Activated naive CD4-positive, alpha-beta T cell treated with anti-CD3 and anti-CD28 coated beads for 36 hours (primary cell): ENCODE measurements around the gene ARHGEF10L. TPM values are rescaled to one million over a fixed set of nuclear protein-coding genes. Genes with fewer than 3 reads are reported as not detected.

Source experiments
- CTCF ChIA-PET: fragments of 350-600 bp; sonication (Branson Sonifier 250); formaldehyde crosslinking; loops from one replicate; lab custom pipeline; 2021; ENCODE audit warnings: antibody characterized with exemption; lab: Charles Lee
- DNase-seq: peaks from one replicate; pipeline ENCODE4 v3.0.0-alpha.2; 2020
- H3K27ac Mint-ChIP-seq: one replicate; pipeline ENCODE4 v1.8.0; 2021; ENCODE audit warnings: mild to moderate bottlenecking, mixed read lengths
- H3K27me3 Mint-ChIP-seq: one replicate; pipeline ENCODE4 v1.8.0; 2021; ENCODE audit warnings: low read depth, mixed read lengths
- H3K36me3 Mint-ChIP-seq: one replicate; pipeline ENCODE4 v1.8.0; 2021; ENCODE audit warnings: low read depth, mixed read lengths
- H3K4me1 Mint-ChIP-seq: one replicate; pipeline ENCODE4 v1.8.0; 2021; ENCODE audit warnings: low read depth, mixed read lengths
- H3K4me3 Mint-ChIP-seq: one replicate; pipeline ENCODE4 v1.8.0; 2021; ENCODE audit warnings: mild to moderate bottlenecking, moderate library complexity, mixed read lengths
- H3K9me3 Mint-ChIP-seq: one replicate; pipeline ENCODE4 v1.8.0; 2021; ENCODE audit warnings: mixed read lengths
- intact Hi-C: fragments of 100-400 bp; cut with micrococcal nuclease; formaldehyde crosslinking; loops from one replicate; pipeline ENCODE4 v1.15.1; 2023
- total RNA-seq, 2 experiments: library from RNA; stranded (reverse); gene quantifications; one replicate each; pipeline ENCODE4 v1.2.3, GENCODE V29; 2021

The ARHGEF10L gene
- total RNA-seq, 2 experiments from 2014 or later, result not detected

DNA sequence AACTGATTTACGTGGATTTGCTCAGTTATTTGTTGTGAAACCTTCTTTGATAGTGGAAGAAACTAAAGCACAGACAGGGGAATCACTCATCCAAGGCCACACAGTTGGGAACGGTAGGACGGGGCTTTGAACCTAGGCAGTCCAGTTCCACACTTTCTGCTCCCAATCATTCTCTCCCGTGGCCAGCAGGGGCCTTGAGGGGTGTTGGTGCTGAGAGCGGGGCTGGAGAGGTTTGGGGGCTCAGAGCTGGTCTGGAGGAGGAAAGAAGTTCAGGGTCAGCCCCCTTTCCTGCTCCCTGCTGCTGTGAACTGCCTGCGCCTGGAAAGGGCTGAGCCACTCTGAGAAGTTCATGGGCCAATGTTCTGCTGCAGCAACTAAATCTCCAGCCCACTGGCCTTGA lies 184.2 kb downstream of the ARHGEF10L start:
- Mint-ChIP-seq H3K27me3 (peaks cover 5% of the 10 kb centered on the region), H3K9me3 (no peaks in the 10 kb centered on the region), H3K4me1 (no peaks in the 10 kb centered on the region), H3K4me3 (no peak overlapping the region), H3K36me3 (no peaks in the 10 kb centered on the region), H3K27ac (no peak overlapping the region)
- CTCF ChIA-PET, result no interaction called here
- intact Hi-C loops, result no loop called here
- DNase-seq, result no peak

DNA sequence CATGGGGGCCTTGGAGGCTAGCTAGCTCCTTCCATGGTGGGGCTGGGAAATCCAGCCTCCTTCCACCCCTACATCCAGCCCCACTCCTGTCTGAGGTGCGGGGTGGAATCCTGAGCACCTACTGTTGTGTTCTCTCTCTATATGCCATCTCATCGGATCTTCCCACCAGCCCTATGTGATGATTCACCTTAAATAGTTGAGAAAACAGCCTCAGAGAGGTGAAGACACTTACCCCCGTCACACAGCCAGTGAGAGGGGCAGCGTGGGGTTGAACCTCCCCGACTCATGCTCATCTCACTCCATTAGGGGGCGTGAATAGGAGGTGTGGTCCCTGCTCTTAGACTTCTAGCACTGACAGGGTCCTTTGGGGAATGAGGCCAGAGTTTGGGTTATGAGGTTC lies 184.7 kb downstream of the ARHGEF10L start:
- DNase-seq, result no peak
- CTCF ChIA-PET, result interaction anchor here (0.6 kb wide), 1 partner anchor 158 kb away, joined by 3 read pairs; no protein-coding TSS in a partner anchor
- Mint-ChIP-seq H3K27me3 (peaks cover 5% of the 10 kb centered on the region), H3K9me3 (peaks cover 1% of the 10 kb centered on the region), H3K36me3 (no peaks in the 10 kb centered on the region), H3K4me1 (no peaks in the 10 kb centered on the region), H3K27ac (no peak overlapping the region), H3K4me3 (no peak overlapping the region)
- intact Hi-C loops, result no loop called here

DNA sequence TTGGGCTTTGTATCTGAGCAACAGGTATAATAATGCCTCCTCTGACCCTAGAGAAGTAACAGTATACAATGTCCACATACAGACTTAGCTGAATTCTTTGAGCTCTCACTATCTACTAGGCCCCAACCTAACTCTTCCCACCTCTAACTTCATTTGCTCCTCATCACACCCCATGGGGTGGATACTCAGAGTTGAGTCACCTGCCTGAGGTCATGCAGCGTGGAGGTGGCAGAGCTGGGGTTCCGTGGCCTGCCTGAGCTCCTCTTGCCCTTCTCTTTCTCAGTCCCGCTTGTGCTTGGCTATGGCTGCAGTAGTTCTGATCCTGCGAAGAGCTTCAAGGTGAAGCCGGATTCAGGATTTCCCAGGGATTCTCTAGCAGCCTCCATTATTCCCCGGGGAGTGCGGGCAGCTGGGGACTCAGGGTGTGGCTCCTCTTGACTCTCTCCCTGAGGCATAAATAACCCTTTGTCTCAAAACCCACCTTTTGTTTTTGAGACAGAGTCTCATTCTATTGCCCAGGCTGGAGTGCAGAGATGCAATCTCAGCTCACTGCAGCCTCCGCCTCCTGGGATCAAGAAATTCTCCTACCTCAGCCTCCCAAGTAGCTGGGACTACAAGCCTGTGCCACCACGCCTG lies 185.7 kb downstream of the ARHGEF10L start:
- H3K27me3 Mint-ChIP-seq, result peaks cover 5% of the 10 kb centered on the region
- H3K4me1 Mint-ChIP-seq, result no peaks in the 10 kb centered on the region
- no peak overlapping the region for H3K4me3 Mint-ChIP-seq
- H3K36me3 Mint-ChIP-seq, result no peaks in the 10 kb centered on the region
- H3K27ac Mint-ChIP-seq, result no peak overlapping the region
- DNase-seq, result no peak
- CTCF ChIA-PET, result no interaction called here
- intact Hi-C loops, result no loop called here
- peaks cover 1% of the 10 kb centered on the region for H3K9me3 Mint-ChIP-seq

DNA sequence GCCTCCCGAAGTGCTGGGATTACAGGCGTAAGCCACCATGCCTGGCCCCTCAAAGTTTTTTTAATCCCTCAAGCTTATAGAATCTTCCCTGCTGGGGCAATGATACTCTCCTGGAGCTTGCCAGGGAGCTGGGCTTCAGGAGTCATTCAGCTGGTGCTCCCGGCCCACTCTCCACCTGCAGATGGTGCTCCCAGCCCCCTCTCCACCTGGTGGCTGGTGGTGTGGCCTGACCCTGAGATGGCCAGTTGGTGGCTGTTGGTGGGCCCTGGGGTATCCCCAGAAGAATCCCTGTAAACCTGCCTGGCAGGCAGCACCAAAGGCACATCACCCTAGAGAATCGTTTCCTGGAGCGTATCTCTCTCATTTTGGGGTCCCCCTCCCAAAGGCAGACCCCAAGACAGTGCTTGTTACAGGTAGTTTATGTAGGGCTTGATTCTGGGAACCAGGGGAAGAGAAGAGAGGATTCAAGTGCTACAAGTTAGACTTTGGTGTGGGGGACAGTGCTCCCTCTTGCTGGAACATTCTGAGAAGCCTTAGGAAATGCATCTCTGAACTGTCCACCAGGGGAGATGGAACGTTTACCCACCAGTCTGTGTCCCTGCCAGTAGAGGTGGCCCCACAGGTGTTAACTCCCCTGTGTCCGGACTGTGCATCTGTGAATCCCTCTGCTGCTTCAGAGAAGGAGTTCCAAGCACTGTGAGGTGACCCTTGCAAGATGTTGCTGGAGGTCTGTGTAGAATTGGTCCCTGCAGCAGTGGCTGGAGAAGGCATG lies 186.5 kb downstream of the ARHGEF10L start:
- Mint-ChIP-seq H3K27me3 (peaks cover 7% of the 10 kb centered on the region), H3K4me3 (no peak overlapping the region), H3K36me3 (no peaks in the 10 kb centered on the region), H3K27ac (no peak overlapping the region), H3K4me1 (no peaks in the 10 kb centered on the region), H3K9me3 (peaks cover 1% of the 10 kb centered on the region)
- CTCF ChIA-PET, result no interaction called here
- no peak for DNase-seq
- intact Hi-C loops, result no loop called here

GRCh38 chr1:17728123-17728712 lies 188.7 kb downstream of the ARHGEF10L start:
- Mint-ChIP-seq H3K27me3 (peaks cover 7% of the 10 kb centered on the region), H3K4me3 (no peak overlapping the region), H3K4me1 (no peaks in the 10 kb centered on the region), H3K9me3 (peaks cover 1% of the 10 kb centered on the region), H3K36me3 (no peaks in the 10 kb centered on the region), H3K27ac (no peak overlapping the region)
- intact Hi-C loops, result no loop called here
- CTCF ChIA-PET, result no interaction called here
- DNase-seq, result no peak

GRCh38 chr1:17729248-17729647 lies 189.8 kb downstream of the ARHGEF10L start:
- intact Hi-C loops, result no loop called here
- DNase-seq, result no peak
- Mint-ChIP-seq H3K4me3 (no peak overlapping the region), H3K27ac (no peak overlapping the region), H3K4me1 (no peaks in the 10 kb centered on the region), H3K36me3 (no peaks in the 10 kb centered on the region), H3K9me3 (peaks cover 1% of the 10 kb centered on the region), H3K27me3 (peaks cover 2% of the 10 kb centered on the region)
- CTCF ChIA-PET, result no interaction called here

DNA sequence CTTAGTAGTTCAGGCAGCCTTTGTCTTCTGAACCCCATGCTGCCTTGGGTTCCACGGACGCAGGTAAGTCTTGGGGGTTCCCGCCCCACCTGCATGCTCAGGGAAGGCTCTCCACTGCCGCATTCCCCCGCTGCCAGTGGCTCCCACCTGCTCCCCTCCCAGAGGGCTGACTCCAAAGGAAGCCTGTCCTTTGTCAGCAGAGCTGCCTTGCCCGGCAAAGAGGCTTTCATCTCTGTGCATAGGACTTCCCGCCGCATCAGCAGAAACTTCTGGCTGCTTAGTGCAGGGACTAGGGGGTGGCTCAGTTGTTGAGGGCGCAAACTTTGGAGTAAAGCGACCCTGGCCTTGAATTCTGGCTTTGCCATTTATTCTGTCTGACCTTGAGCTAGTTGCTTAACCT lies 190.4 kb downstream of the ARHGEF10L start:
- no peaks in the 10 kb centered on the region for H3K36me3 Mint-ChIP-seq
- H3K27ac Mint-ChIP-seq, result no peak overlapping the region
- CTCF ChIA-PET, result no interaction called here
- no peak for DNase-seq
- H3K9me3 Mint-ChIP-seq, result peaks cover 1% of the 10 kb centered on the region
- no peaks in the 10 kb centered on the region for H3K4me1 Mint-ChIP-seq
- peaks cover 2% of the 10 kb centered on the region for H3K27me3 Mint-ChIP-seq
- H3K4me3 Mint-ChIP-seq, result no peak overlapping the region
- intact Hi-C loops, result no loop called here

- Mint-ChIP-seq H3K36me3 (no peaks in the 10 kb centered on the region), H3K4me1 (no peaks in the 10 kb centered on the region), H3K9me3 (peaks cover 1% of the 10 kb centered on the region), H3K4me3 (no peak overlapping the region), H3K27me3 (peaks cover 2% of the 10 kb centered on the region), H3K27ac (no peak overlapping the region)
- intact Hi-C loops, result no loop called here
- CTCF ChIA-PET, result no interaction called here
- DNase-seq, result no peak
Measured at GRCh38 chr1:17731460-17731859, 192.0 kb downstream of the ARHGEF10L start.

GRCh38 chr1:17732475-17732874 lies 193.0 kb downstream of the ARHGEF10L start:
- no peak for DNase-seq
- intact Hi-C loops, result no loop called here
- no peaks in the 10 kb centered on the region for H3K4me1 Mint-ChIP-seq
- CTCF ChIA-PET, result no interaction called here
- no peak overlapping the region for H3K27ac Mint-ChIP-seq
- H3K36me3 Mint-ChIP-seq, result no peaks in the 10 kb centered on the region
- H3K27me3 Mint-ChIP-seq, result peaks cover 2% of the 10 kb centered on the region
- H3K4me3 Mint-ChIP-seq, result no peak overlapping the region
- peaks cover 1% of the 10 kb centered on the region for H3K9me3 Mint-ChIP-seq

DNA sequence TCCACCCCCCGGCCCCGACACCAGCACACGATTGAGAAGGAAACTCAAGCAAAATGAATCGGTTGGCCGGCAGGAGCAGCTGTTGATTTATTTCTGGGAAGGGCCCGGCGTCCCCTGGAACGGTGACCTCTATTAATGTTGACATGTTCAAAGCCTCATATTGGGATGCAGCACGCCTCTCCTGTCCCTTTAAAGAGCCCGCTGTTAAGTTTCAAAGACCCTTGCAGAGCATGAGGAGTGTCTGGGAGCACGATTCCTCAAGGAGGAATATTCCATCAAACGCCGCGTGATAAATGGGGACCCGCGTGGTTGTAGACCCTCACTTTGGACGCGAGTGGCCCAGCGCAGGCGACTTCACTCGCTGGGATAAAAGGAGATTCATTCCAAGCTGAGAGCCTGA lies 194.2 kb downstream of the ARHGEF10L start:
- Mint-ChIP-seq H3K36me3 (no peaks in the 10 kb centered on the region), H3K4me3 (no peak overlapping the region), H3K27ac (no peak overlapping the region), H3K27me3 (peaks cover 5% of the 10 kb centered on the region), H3K9me3 (peaks cover 1% of the 10 kb centered on the region), H3K4me1 (no peaks in the 10 kb centered on the region)
- CTCF ChIA-PET, result interaction anchor here (0.5 kb wide), 1 partner anchor 107 kb away, joined by 3 read pairs; no protein-coding TSS in a partner anchor
- DNase-seq, result no peak
- intact Hi-C loops, result no loop called here

DNA sequence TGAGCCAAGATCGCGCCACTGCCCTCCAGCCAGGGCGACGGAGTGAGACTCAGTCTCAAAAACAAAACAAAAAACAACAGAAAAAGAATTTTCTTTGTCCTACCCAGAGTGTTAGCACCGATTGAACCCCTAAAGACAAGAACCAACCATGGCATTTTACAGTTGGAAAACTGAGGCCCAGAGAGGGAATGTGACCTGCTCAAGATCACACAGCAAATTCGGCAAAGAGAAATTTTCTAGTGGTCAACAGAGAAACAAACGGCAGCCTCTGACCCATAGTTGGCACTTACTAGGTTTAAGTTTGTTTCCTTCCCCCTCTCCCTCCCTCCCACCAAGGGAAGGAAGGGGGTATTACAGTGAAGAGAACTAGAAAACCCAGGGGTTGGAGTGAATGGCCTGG lies 195.1 kb downstream of the ARHGEF10L start:
- Mint-ChIP-seq H3K9me3 (no peaks in the 10 kb centered on the region), H3K36me3 (no peaks in the 10 kb centered on the region), H3K4me3 (no peak overlapping the region), H3K27me3 (peaks cover 6% of the 10 kb centered on the region), H3K27ac (no peak overlapping the region), H3K4me1 (no peaks in the 10 kb centered on the region)
- DNase-seq, result no peak
- CTCF ChIA-PET, result no interaction called here
- intact Hi-C loops, result no loop called here

- CTCF ChIA-PET, result no interaction called here
- Mint-ChIP-seq H3K4me3 (no peak overlapping the region), H3K4me1 (no peaks in the 10 kb centered on the region), H3K27me3 (peaks cover 6% of the 10 kb centered on the region), H3K36me3 (no peaks in the 10 kb centered on the region), H3K9me3 (no peaks in the 10 kb centered on the region), H3K27ac (no peak overlapping the region)
- DNase-seq, result no peak
- intact Hi-C loops, result no loop called here
Measured at GRCh38 chr1:17735348-17735747, 195.8 kb downstream of the ARHGEF10L start.

DNA sequence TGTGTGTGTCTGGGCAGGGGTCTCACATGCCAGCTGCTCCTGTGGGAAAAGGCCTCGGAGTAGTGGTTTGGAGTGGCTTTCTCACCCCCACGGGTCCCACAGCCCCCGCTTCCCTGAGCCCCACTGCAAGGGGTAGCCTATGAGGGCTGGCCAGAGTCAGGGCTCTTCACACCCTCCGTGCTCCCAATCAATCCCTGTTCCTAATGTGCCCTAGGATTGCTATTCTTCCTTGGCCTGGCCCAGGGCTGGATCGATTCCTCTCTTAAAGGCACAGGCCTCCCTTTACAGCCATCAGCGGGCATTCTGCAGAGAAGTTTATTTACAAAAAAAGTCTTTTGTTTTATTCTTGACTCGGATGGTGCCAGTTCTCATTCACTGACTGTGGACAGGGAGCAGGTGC lies 196.3 kb downstream of the ARHGEF10L start:
- H3K4me3 Mint-ChIP-seq, result no peak overlapping the region
- no peaks in the 10 kb centered on the region for H3K9me3 Mint-ChIP-seq
- no peaks in the 10 kb centered on the region for H3K4me1 Mint-ChIP-seq
- CTCF ChIA-PET, result no interaction called here
- no peaks in the 10 kb centered on the region for H3K36me3 Mint-ChIP-seq
- no peak for DNase-seq
- H3K27me3 Mint-ChIP-seq, result peaks cover 7% of the 10 kb centered on the region
- H3K27ac Mint-ChIP-seq, result no peak overlapping the region
- intact Hi-C loops, result no loop called here
